ENCODE data around the gene LDLRAD4. TPM values are rescaled to one million over a fixed set of nuclear protein-coding genes. Genes with fewer than 3 reads are reported as not detected.

The LDLRAD4 gene
- total and polyA plus RNA-seq, 8 donors, result 14.1 to 26.6 (median 18.8) TPM

DNA sequence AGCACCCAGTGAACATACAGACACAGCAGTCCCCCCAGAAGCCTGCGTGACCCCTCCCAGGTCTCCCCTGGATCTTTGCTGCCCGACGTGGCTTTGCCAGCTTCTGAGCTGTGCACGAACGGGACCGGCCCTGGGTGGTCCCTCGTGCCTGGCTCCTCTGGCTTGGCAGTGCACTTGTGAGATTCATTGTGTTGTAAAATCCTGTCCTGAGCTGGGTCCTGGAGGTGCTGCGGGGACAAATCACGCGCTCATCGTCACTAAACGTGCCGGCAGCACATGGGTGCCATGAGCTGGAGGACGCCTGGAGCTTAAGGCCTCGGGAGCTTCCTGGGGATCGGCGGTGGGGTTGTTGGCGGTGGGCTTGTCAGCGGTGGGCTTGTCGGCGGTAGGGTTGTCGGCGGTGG, 402.9 kb downstream of the LDLRAD4 start:
- Histone ChIP-seq H3K4me3 (no peak overlapping the region), H3K27ac (no peak overlapping the region), H3K36me3 (no peaks in the 10 kb centered on the region), H3K27me3 (no peaks in the 10 kb centered on the region), H3K4me1 (no peaks in the 10 kb centered on the region), H3K9me3 (no peaks in the 10 kb centered on the region)
- intact Hi-C loops (cut with DNase I), result loop anchor here in 1 of 2 donors (10.0 kb wide), 1 partner anchor 67 kb away; no protein-coding TSS in a partner anchor
- DNase-seq (no peak), ATAC-seq (no peak)
- TF ChIP-seq, protein P1, sequence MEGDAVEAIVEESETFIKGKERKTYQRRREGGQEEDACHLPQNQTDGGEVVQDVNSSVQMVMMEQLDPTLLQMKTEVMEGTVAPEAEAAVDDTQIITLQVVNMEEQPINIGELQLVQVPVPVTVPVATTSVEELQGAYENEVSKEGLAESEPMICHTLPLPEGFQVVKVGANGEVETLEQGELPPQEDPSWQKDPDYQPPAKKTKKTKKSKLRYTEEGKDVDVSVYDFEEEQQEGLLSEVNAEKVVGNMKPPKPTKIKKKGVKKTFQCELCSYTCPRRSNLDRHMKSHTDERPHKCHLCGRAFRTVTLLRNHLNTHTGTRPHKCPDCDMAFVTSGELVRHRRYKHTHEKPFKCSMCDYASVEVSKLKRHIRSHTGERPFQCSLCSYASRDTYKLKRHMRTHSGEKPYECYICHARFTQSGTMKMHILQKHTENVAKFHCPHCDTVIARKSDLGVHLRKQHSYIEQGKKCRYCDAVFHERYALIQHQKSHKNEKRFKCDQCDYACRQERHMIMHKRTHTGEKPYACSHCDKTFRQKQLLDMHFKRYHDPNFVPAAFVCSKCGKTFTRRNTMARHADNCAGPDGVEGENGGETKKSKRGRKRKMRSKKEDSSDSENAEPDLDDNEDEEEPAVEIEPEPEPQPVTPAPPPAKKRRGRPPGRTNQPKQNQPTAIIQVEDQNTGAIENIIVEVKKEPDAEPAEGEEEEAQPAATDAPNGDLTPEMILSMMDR (IDR thresholded peaks at IDR 0.05), result no peak

DNA sequence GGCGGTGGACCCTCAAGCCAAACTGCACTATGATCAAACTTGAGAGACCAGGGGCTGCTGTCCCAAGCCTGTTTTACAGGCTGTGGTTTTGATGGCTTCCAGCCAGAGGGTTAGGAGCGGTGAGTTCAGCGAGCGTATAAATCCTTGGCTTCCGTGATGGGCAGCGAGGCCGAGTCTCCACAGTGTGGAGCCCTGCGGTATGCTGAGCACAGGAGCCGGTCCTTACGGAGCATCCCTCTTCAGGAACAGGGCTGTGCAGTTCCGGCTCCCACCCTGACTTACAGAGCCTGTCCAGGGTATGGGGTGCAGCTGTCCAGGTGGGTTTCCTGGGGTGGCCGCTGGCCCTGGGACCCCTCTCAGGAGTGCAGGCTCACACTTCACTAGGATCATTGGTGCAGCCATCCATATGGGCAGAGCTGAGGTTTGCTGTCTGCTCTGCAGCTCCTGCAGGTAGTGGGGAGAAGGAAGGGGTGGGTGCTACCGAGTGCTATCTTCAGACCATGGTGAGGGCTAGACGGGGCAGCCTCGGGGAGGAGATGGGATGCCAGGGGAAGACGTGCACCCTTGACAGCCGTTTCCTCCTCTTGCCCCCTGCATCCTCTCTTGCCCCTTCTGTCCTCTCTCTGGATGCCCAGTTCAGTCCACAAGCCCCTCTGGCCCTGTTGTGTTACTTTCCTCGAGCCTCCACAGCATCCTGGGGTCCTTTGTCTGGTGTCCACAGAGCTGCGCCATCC, 403.5 kb downstream of the LDLRAD4 start:
- Histone ChIP-seq H3K27ac (no peak overlapping the region), H3K4me3 (no peak overlapping the region), H3K36me3 (no peaks in the 10 kb centered on the region), H3K4me1 (no peaks in the 10 kb centered on the region), H3K9me3 (no peaks in the 10 kb centered on the region), H3K27me3 (no peaks in the 10 kb centered on the region)
- TF ChIP-seq, protein P1 (IDR thresholded peaks at IDR 0.05), result no peak
- DNase-seq (no peak), ATAC-seq (no peak)
- intact Hi-C loops (cut with DNase I), result loop anchor here in 1 of 2 donors (10.0 kb wide), 1 partner anchor 67 kb away; no protein-coding TSS in a partner anchor

DNA sequence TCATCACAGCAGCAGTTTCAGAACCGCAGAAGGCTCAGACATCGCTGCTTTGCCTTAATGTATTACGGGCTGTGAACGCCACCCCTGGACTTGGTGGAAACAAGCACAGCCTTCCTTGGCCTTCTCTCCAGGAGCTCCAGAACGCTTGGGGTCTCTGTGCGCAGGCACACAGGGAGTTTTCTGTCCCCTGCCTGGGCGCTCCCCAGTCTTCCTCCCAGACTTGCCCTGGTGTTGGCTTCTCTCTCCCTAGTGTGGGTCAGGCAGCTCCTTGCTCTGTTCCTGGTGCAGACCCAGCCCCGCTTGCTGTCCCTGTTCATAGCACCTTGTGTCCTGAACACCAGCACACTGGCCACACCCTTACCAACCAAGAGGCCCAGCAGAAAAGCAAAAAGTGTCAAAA, 404.2 kb downstream of the LDLRAD4 start:
- ATAC-seq, result no peak
- intact Hi-C loops (cut with DNase I), result loop anchor here in 1 of 2 donors (10.0 kb wide), 1 partner anchor 68 kb away; no protein-coding TSS in a partner anchor
- DNase-seq, result no peak

DNA sequence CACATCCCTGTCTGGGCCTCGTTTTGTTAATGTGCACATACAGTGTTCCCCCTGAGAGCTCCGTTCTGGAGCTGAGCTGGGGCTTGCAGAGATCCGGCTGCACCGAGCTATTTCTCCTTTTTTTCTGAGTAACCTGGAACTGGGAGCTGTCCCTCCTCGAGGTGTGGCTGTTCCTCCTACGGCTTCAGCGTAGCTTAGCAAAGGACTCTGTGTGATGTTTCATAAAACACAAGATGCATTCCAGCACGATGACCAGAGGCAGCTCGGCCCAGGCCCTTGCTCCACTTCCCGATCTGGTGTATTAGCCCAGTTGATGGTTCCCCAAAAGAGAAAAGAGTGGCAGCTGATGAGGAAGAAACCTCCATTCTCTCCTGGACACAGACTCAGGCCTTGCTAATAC, 404.8 kb downstream of the LDLRAD4 start:
- no peak for DNase-seq

More for the DNA sequence above, 404.2 kb downstream of the LDLRAD4 start:
- no peaks in the 10 kb centered on the region for H3K36me3 ChIP-seq
- no peaks in the 10 kb centered on the region for H3K27me3 ChIP-seq
- TF ChIP-seq, protein P1 (IDR thresholded peaks at IDR 0.05), result no peak
- H3K4me3 ChIP-seq, result no peak overlapping the region
- no peak overlapping the region for H3K27ac ChIP-seq
- H3K4me1 ChIP-seq, result no peaks in the 10 kb centered on the region
- H3K9me3 ChIP-seq, result no peaks in the 10 kb centered on the region

DNA sequence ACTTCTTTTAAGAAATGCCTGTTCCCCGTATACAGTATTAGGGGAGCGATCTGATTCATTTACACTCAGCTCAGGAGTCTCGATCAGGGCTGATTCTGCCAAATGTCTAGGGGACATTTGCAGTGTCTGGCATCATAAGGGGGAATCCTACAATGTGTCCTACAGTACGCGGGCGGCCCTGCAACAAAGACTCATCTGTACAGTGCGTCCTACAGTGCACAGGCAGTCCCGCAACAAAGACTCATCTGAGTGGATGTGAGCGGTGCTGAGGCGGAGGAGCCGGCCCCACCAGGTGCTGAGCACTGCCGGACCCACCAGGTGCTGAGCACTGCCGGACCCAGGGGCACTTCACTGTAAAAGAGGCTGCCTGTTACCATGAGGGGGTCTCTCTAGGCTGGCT, 405.3 kb downstream of the LDLRAD4 start:
- TF ChIP-seq, protein P1 (IDR thresholded peaks at IDR 0.05), result no peak
- ATAC-seq, result no peak
- no peak for DNase-seq
- Histone ChIP-seq H3K27ac (no peak overlapping the region), H3K27me3 (no peaks in the 10 kb centered on the region), H3K4me1 (no peaks in the 10 kb centered on the region), H3K9me3 (no peaks in the 10 kb centered on the region), H3K36me3 (no peaks in the 10 kb centered on the region), H3K4me3 (no peak overlapping the region)
- intact Hi-C loops (cut with DNase I), result loop anchor here in 1 of 2 donors (10.0 kb wide), 1 partner anchor 69 kb away; no protein-coding TSS in a partner anchor

More for the DNA sequence above, 404.8 kb downstream of the LDLRAD4 start:
- Histone ChIP-seq H3K4me1 (no peaks in the 10 kb centered on the region), H3K27me3 (no peaks in the 10 kb centered on the region), H3K36me3 (no peaks in the 10 kb centered on the region), H3K4me3 (no peak overlapping the region), H3K9me3 (no peaks in the 10 kb centered on the region), H3K27ac (no peak overlapping the region)
- intact Hi-C loops (cut with DNase I), result loop anchor here in 1 of 2 donors (10.0 kb wide), 1 partner anchor 69 kb away; no protein-coding TSS in a partner anchor
- TF ChIP-seq, protein P1 (IDR thresholded peaks at IDR 0.05), result no peak
- ATAC-seq, result peak; percentile 40
